GM20000 (cell line): Measurements from ENCODE around the gene OR10K2.
A peak's percentile ranks its signal among the peaks of the same experiment; 100 is the strongest.

Experiments
- DNase-seq: peaks from one replicate; pipeline ENCODE4 v3.0.0; 2012; ENCODE audit warnings: low spot score
- TF ChIP-seq, protein P1 (sequence below): IDR thresholded peaks from 2 replicates; pipeline ENCODE4 v1.5.1; 2012; ENCODE audit warnings: mild to moderate bottlenecking, control low read depth; ENCODE audit errors: extremely low read depth, missing control alignments

Gene OR10K2

DNA sequence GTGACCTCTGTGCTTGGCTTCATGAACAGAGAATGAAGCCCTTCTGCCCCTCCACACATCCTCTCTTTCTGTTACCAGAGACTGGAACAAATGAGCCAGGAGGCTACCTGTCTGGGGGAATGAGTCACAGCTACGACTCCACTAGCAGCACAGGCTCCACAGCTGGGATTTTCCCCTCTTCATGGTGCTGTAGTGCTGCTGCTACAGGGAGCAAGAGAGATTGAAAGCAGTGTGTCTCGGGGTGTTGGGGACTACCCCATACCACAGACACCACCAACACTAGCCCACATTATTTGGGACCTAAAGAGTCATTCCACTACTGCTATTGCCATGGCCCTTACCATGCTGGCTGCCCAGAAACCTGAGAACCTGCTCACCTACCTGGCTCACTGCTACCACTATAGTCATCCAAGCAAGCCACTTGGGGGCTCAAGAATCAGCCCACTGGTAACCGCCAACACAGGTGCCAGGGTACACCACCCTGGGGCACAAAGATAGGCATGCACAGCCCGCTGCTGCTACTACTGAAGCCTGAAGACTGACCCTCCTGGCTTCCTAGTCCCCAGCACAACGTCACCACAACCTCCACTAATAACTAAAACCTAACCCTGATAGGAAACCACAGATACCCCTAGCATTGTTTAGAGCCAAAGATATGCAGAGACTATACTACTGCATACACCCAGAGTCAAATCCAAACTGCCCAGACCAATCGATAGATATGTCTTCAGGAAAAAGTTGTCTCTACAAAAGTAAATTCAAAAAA is 54.7 kb downstream of the OR10K2 start:
- peak; percentile 65 for DNase-seq
- TF ChIP-seq, protein P1, sequence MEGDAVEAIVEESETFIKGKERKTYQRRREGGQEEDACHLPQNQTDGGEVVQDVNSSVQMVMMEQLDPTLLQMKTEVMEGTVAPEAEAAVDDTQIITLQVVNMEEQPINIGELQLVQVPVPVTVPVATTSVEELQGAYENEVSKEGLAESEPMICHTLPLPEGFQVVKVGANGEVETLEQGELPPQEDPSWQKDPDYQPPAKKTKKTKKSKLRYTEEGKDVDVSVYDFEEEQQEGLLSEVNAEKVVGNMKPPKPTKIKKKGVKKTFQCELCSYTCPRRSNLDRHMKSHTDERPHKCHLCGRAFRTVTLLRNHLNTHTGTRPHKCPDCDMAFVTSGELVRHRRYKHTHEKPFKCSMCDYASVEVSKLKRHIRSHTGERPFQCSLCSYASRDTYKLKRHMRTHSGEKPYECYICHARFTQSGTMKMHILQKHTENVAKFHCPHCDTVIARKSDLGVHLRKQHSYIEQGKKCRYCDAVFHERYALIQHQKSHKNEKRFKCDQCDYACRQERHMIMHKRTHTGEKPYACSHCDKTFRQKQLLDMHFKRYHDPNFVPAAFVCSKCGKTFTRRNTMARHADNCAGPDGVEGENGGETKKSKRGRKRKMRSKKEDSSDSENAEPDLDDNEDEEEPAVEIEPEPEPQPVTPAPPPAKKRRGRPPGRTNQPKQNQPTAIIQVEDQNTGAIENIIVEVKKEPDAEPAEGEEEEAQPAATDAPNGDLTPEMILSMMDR: no peak
